GM12873 (cell line): ENCODE data around the gene IGDCC3.

Experiments
- TF ChIP-seq, protein P1 (sequence below): IDR thresholded peaks from 2 replicates; pipeline ENCODE4 v1.5.1; 2012; ENCODE audit warnings: low read depth, mild to moderate bottlenecking, moderate library complexity, low read length, control low read depth; ENCODE audit not compliant: insufficient read depth; ENCODE audit errors: missing control alignments

Gene IGDCC3

DNA sequence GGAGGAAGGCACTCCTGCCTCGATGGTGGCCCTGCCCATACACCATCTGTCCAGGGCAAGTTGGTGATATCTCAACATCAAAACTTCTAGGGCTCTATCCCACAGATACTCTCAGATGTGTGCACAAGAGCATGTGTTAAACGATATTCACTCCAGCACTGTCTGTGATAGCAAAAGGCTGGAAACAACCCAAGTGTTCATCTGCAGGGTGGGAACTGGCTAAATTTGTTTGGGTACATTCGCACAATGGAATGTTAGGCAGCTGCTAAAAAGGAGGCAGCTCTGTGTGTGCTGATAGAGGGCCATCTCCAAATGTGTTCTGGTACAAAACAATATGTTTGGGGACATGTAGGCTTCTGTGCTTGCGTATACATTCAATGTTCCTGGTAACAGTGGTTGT is 25.2 kb upstream of the IGDCC3 start:
- TF ChIP-seq, protein P1, sequence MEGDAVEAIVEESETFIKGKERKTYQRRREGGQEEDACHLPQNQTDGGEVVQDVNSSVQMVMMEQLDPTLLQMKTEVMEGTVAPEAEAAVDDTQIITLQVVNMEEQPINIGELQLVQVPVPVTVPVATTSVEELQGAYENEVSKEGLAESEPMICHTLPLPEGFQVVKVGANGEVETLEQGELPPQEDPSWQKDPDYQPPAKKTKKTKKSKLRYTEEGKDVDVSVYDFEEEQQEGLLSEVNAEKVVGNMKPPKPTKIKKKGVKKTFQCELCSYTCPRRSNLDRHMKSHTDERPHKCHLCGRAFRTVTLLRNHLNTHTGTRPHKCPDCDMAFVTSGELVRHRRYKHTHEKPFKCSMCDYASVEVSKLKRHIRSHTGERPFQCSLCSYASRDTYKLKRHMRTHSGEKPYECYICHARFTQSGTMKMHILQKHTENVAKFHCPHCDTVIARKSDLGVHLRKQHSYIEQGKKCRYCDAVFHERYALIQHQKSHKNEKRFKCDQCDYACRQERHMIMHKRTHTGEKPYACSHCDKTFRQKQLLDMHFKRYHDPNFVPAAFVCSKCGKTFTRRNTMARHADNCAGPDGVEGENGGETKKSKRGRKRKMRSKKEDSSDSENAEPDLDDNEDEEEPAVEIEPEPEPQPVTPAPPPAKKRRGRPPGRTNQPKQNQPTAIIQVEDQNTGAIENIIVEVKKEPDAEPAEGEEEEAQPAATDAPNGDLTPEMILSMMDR: no peak

DNA sequence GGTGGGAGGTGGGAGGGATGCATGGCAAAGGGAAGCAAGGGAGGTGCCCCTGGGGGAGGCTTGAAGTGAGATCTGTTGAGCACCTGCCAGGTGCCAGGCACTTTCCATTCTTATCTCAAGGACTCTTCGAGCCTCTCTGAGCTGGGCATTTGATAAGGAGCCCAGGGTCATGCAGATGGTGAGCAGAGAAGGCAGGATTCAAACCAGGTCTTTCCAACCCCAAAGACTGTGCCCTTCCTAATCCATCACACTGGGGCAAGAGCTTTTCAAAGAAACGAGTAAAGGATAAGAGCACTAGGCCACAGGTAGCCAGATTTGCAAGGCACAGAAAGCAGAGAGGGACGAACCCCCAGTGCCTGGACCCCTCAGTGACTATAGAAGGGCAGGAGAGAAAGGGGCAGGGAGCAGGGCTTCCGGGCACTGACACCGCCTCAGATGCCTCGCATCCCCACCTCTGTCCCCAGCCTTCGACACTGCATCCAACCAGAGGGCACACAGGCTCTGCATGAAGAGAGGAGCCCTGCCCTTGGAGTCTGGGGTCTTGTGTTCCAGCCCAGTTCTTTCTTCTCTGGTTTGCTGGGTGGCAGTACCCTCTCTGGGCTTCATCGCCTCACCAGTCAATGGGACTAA is 23.9 kb upstream of the IGDCC3 start:
- TF ChIP-seq, protein P1: no peak

DNA sequence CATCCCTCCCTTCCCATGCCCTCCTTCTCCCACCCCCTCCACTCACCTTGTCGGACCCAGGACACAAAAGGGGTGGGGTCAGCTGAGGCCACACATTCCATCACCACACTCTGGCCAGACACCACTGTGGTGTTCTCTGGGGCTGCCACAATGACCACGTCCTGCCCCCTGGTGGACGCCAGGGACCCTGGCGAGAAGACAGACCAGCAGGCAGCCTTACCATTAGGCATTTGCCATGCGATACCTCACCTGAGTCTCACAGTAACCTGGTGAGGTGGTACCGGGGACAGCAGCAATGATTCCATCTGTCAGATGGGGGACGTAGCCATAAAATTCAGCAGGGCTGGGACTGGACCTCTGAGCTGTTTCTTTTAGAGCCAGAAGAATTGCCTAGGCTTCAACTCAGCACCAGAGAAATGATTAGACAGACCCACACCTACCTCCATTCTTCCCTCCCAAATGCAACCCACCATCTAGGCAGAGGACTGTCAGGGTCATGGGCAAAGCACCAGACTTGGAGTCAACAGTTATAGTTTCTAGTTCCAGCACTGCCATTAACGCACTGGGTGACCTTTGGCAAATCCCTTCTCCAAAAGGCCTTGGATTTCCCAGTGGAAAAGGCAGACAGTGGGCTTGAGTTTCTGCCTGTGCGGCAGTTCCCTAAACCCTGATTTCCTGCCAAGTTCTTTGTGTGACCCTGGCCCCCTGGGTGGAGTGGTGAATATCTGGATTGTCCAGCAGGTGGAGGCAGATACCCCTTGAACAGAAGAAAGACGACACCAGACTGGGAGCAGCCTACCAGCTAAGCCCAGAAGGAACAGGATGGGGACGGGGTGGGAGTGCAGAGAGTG is 23.2 kb upstream of the IGDCC3 start:
- TF ChIP-seq, protein P1: peak; percentile 88

DNA sequence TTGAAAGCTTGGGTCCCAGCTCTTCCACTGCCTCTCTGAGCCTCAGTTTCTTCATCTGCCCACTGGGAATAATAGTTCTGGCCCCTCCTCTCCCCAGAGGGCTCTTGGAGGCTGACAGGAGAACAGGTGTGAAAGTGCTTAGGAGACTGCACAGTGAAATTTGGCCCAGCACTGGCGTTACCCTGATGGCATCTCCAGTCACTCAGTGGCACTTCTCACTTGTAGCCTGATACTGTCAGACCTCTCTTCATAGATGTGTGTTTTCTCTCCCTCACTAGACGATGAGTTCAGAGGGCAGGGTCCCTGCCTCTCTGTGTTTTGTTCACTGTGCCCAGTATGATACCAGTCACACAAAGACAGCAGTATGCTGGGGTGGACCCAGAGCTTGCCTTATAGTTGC is 22.2 kb upstream of the IGDCC3 start:
- TF ChIP-seq, protein P1: no peak

DNA sequence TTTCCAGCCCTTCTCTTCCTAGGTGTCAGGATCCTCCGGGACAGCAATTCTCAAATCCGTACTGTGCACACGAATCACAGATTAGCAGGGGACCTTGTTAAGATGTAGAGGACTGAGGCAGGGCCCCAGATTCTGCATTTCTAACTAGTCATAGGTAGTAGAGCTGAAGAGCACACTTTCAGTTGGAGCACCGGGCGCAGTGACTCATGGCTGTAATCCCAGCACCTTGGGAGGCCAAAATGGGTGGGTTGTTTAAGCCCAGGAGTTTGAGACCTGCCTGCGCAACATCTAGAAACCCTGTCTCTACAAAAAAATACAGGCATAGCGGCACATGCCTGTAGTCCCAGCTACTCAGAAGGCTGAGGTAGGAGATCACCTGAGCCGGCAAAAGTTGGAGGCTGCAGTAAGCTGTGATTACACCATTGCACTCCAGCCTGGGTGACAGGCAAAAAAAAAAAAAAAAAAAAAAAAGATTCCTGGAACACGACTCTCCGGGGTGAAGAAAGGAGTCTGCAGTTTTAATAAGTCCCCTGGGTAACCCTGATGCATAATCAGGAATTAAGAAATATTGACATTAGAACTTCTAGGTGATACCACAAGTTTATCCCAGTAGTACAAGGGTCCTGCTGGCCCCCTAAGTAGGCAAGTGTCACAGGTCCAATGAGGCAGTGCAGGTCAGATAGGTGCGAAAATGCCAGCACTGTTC is 21.4 kb upstream of the IGDCC3 start:
- TF ChIP-seq, protein P1: no peak

DNA sequence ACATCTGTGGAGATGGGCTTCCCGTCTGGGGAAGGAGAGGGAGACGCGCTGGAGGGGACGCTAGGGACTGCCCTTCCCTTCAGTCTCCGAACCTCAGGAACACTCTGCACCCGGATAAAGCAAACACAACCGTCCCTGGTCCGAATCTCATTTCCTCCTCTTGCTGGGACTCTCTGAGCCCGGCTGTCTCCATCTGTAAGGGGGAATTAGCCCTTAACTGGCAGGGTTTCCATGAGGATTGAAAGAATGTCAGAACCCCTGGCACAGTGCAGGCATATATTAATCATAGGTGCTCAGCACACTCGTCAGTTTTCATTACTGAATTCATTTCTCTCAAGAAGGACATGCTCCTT is 19.1 kb upstream of the IGDCC3 start:
- TF ChIP-seq, protein P1: no peak
